ENCODE measurements around the gene CREBRF. TPM values are rescaled to one million over a fixed set of nuclear protein-coding genes. Genes with fewer than 3 reads are reported as not detected.

The CREBRF gene
- total RNA-seq, 1 experiment from 2014 or later, result 16.9 TPM

DNA sequence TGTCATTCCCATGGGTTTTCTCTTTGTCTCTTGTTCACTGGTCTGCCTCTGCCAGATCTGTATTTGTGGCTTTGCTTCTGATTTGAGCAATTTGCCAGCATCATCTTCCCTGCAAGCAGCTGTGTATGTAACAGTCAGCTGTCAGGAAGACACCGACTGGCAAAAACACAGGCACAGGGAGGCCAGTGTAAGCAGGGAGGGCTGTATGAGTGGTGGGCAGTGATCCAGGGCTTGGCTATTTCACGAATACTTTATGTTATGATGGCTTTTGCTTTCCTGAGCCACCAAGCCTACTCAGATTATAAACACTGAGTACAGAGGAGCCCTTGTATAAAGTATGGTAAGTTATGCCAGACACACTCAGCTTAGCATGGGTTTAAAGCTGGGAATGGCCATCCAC is 99.8 kb downstream of the CREBRF start:
- 0 out of 2 replicates have a peak, but pooled peaks cover 8% of the 10 kb centered on the region for H3K4me1 ChIP-seq (replicated peaks; ENCODE audit: insufficient read depth)
- no peaks in the 10 kb centered on the region for H4K20me1 ChIP-seq (ENCODE audit: insufficient read depth)
- H3K36me3 ChIP-seq (ENCODE audit: low read depth), result no peaks in the 10 kb centered on the region
- intact Hi-C loops (cut with micrococcal nuclease; ENCODE audit: unreplicated experiment), result no loop called here
- no peaks in the 10 kb centered on the region for H3K27me3 ChIP-seq (ENCODE audit: insufficient read depth, low read depth)
- no peak overlapping the region for H3K4me3 ChIP-seq
- H3K4me2 ChIP-seq, result no peak overlapping the region
- no peak for TF ChIP-seq EZH2 (IDR thresholded peaks at IDR 0.05; ENCODE audit: low read depth)
- TF ChIP-seq, protein P1, sequence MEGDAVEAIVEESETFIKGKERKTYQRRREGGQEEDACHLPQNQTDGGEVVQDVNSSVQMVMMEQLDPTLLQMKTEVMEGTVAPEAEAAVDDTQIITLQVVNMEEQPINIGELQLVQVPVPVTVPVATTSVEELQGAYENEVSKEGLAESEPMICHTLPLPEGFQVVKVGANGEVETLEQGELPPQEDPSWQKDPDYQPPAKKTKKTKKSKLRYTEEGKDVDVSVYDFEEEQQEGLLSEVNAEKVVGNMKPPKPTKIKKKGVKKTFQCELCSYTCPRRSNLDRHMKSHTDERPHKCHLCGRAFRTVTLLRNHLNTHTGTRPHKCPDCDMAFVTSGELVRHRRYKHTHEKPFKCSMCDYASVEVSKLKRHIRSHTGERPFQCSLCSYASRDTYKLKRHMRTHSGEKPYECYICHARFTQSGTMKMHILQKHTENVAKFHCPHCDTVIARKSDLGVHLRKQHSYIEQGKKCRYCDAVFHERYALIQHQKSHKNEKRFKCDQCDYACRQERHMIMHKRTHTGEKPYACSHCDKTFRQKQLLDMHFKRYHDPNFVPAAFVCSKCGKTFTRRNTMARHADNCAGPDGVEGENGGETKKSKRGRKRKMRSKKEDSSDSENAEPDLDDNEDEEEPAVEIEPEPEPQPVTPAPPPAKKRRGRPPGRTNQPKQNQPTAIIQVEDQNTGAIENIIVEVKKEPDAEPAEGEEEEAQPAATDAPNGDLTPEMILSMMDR (conservative IDR thresholded peaks at IDR 0.05), result no peak
- no peak for DNase-seq
- BruUV-seq (replicated peaks), result no TSS peak
- H3K79me2 ChIP-seq (ENCODE audit: low read depth), result no peaks in the 10 kb centered on the region
- CTCF ChIA-PET, result interaction anchor here (0.7 kb wide), 1 partner anchor 157 kb away, joined by 7 read pairs; no protein-coding TSS in a partner anchor
- H3F3A ChIP-seq (ENCODE audit: insufficient read depth, low read depth), result no peaks in the 10 kb centered on the region
- POLR2A ChIA-PET (ENCODE audit: unreplicated experiment), result no interaction called here
- H3K9me3 ChIP-seq (ENCODE audit: insufficient read depth, low read depth), result no peaks in the 10 kb centered on the region
- no peaks in the 10 kb centered on the region for H3K9me2 ChIP-seq (ENCODE audit: insufficient read depth)
- no peak overlapping the region for H3K27ac ChIP-seq
- no peak overlapping the region for H2AFZ ChIP-seq

DNA sequence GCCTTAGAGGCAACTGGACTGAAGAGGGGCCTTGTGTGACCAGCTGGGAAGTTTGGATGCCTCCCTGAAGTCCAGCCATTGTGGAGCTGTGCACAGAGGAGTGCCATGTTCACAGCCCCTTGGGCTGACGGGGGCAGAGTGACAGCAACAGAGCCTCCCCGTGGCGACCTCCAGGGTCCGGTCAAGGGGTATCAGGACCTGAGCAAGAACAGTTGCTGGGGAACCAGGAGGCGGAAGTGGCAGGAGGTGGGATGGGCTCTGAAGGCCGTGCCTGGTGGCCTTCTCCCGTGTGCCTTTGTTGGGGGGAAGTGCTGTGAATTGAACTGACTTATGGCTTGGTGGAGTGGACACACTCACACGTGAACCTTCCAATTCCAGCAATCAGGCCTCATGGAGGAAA is 102.2 kb downstream of the CREBRF start:
- H4K20me1 ChIP-seq (ENCODE audit: insufficient read depth), result no peaks in the 10 kb centered on the region
- TF ChIP-seq, protein P1 (conservative IDR thresholded peaks at IDR 0.05), result no peak
- TF ChIP-seq EZH2 (IDR thresholded peaks at IDR 0.05; ENCODE audit: low read depth), result no peak
- H3K27me3 ChIP-seq (ENCODE audit: insufficient read depth, low read depth), result no peaks in the 10 kb centered on the region
- no peak overlapping the region for H3K4me3 ChIP-seq
- no peaks in the 10 kb centered on the region for H3K9me2 ChIP-seq (ENCODE audit: insufficient read depth)
- no peak overlapping the region for H2AFZ ChIP-seq
- no peaks in the 10 kb centered on the region for H3K9me3 ChIP-seq (ENCODE audit: insufficient read depth, low read depth)
- H3K36me3 ChIP-seq (ENCODE audit: low read depth), result no peaks in the 10 kb centered on the region
- no peak overlapping the region for H3K4me2 ChIP-seq
- CTCF ChIA-PET, result no interaction called here
- no TSS peak for BruUV-seq (replicated peaks)
- H3K27ac ChIP-seq, result no peak overlapping the region
- H3K4me1 ChIP-seq (replicated peaks; ENCODE audit: insufficient read depth), result 0 out of 2 replicates have a peak, but pooled peaks cover 8% of the 10 kb centered on the region
- POLR2A ChIA-PET (ENCODE audit: unreplicated experiment), result no interaction called here
- no peak for DNase-seq
- H3K79me2 ChIP-seq (ENCODE audit: low read depth), result no peaks in the 10 kb centered on the region
- no peaks in the 10 kb centered on the region for H3F3A ChIP-seq (ENCODE audit: insufficient read depth, low read depth)
- intact Hi-C loops (cut with micrococcal nuclease; ENCODE audit: unreplicated experiment), result no loop called here

DNA sequence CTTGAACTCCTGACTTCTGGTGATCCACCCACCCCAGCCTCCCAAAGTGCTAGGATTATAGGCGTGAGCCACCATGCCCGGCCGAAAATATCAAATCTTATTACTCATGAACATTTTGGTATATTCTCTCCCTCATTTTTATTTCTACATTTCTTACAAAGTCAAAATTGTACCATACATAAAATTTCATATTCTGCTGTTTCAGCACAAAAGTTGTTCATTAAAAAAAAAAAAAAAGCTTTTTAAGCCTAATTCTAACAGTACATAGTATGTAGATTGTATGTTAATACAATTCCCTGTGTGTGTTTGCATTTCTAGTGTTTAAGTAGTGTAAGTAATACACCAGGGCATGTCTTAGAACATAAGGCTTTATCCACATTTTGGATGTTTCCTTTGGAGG is 103.1 kb downstream of the CREBRF start:
- POLR2A ChIA-PET (ENCODE audit: unreplicated experiment), result no interaction called here

More for the DNA sequence above, 103.1 kb downstream of the CREBRF start:
- H3K27me3 ChIP-seq (ENCODE audit: insufficient read depth, low read depth), result no peaks in the 10 kb centered on the region
- BruUV-seq (replicated peaks), result no TSS peak
- DNase-seq, result no peak
- no peaks in the 10 kb centered on the region for H3K36me3 ChIP-seq (ENCODE audit: low read depth)
- H3K4me1 ChIP-seq (replicated peaks; ENCODE audit: insufficient read depth), result 0 out of 2 replicates have a peak, but pooled peaks cover 7% of the 10 kb centered on the region
- H3K9me2 ChIP-seq (ENCODE audit: insufficient read depth), result no peaks in the 10 kb centered on the region
- H3K4me2 ChIP-seq, result no peak overlapping the region
- intact Hi-C loops (cut with micrococcal nuclease; ENCODE audit: unreplicated experiment), result no loop called here
- CTCF ChIA-PET, result interaction anchor here (0.6 kb wide), 1 partner anchor 655 kb away, joined by 4 read pairs; no protein-coding TSS in a partner anchor
- no peaks in the 10 kb centered on the region for H4K20me1 ChIP-seq (ENCODE audit: insufficient read depth)
- TF ChIP-seq EZH2 (IDR thresholded peaks at IDR 0.05; ENCODE audit: low read depth), result no peak
- TF ChIP-seq, protein P1 (conservative IDR thresholded peaks at IDR 0.05), result no peak
- no peak overlapping the region for H2AFZ ChIP-seq
- no peak overlapping the region for H3K4me3 ChIP-seq
- H3K79me2 ChIP-seq (ENCODE audit: low read depth), result no peaks in the 10 kb centered on the region
- no peaks in the 10 kb centered on the region for H3K9me3 ChIP-seq (ENCODE audit: insufficient read depth, low read depth)
- no peaks in the 10 kb centered on the region for H3F3A ChIP-seq (ENCODE audit: insufficient read depth, low read depth)
- no peak overlapping the region for H3K27ac ChIP-seq
